GM10248 (cell line): Measurements from ENCODE around the gene TRIM69.
"Not testable (repeated sequence)": the region's sequence is repeated elsewhere in the genome, so short reads cannot be mapped to it uniquely, and the experiment has no call there.

Source experiments
- CTCF ChIA-PET: fragments of 300-600 bp; sonication (Branson Sonifier 250); formaldehyde crosslinking; extraction: SDS; loops from one replicate; lab custom pipeline; 2021; ENCODE audit warnings: antibody characterized with exemption; lab: Yijun Ruan, JAX
- POLR2A ChIA-PET: fragments of 350-650 bp; sonication (Branson Sonifier 250); formaldehyde crosslinking; extraction: SDS; loops from one replicate; lab custom pipeline; 2020; ENCODE audit warnings: antibody characterized with exemption; lab: Yijun Ruan, JAX
- DNase-seq: peaks from one replicate; pipeline ENCODE4 v3.0.0; 2012; ENCODE audit errors: extremely low spot score
- CTCF ChIP-seq: IDR thresholded peaks from 2 replicates; pipeline ENCODE4 v1.5.1; 2012; ENCODE audit warnings: mild to moderate bottlenecking, low read depth; ENCODE audit errors: extremely low read depth, missing control alignments, control extremely low read depth

Gene TRIM69

GRCh38 chr15:44736181-44736765 is at the start of gene TRIM69:
Gene TRIM69 (plus strand): TSS chr15:44736528. CDS start chr15:44736705, 177 bp downstream.
- POLR2A ChIA-PET: interaction anchor here (0.6 to 4.1 kb wide), 9 partner anchors 8 to 197 kb away, joined by 3 to 45 read pairs (median 6); partner anchors contain the start of genes B2M, PATL2 and SPG11
- DNase-seq: peak; percentile 16
- TF ChIP-seq CTCF: no peak
- CTCF ChIA-PET: interaction anchor here (0.7 to 7.0 kb wide), 22 partner anchors 9 to 159 kb away, joined by 3 to 117 read pairs (median 4); partner anchors contain the start of genes B2M, PATL2 and SPG11

GRCh38 chr15:44689318-44689717 is 47.0 kb upstream of the TRIM69 start:
- DNase-seq, POLR2A ChIA-PET: not testable (repeated sequence)
- CTCF ChIA-PET: interaction anchor here (0.9 to 1.9 kb wide), 2 partner anchors 8 to 23 kb away, joined by 3 to 5 read pairs; no protein-coding TSS in a partner anchor

GRCh38 chr15:44690245-44690644 is 46.1 kb upstream of the TRIM69 start:
- DNase-seq: not testable (repeated sequence)
- CTCF ChIA-PET: interaction anchor here (0.7 to 1.9 kb wide), 5 partner anchors 13 to 27 kb away, joined by 3 to 8 read pairs (median 4); partner anchors contain the start of gene SPG11
- POLR2A ChIA-PET: interaction anchor here (0.6 to 0.7 kb wide), 2 partner anchors 9 to 16 kb away, joined by 3 to 4 read pairs; no protein-coding TSS in a partner anchor

GRCh38 chr15:44692659-44693058 is 43.7 kb upstream of the TRIM69 start:
- POLR2A ChIA-PET: interaction anchor here (1.5 kb wide), 1 partner anchor 18 kb away, joined by 3 read pairs; the partner anchor contains the start of genes B2M and PATL2
- DNase-seq: no peak
- CTCF ChIA-PET: interaction anchor here (0.7 to 1.8 kb wide), 6 partner anchors 10 to 54 kb away, joined by 3 to 6 read pairs (median 4); no protein-coding TSS in a partner anchor
- no peak for TF ChIP-seq CTCF

- CTCF ChIA-PET: interaction anchor here (1.3 kb wide), 1 partner anchor 12 kb away, joined by 7 read pairs; no protein-coding TSS in a partner anchor
These were observed 41.9 kb upstream of the TRIM69 start for GRCh38 chr15:44694416-44694815.

GRCh38 chr15:44695294-44695693 is 41.0 kb upstream of the TRIM69 start:
- ChIA-PET POLR2A (no interaction called here), CTCF (interaction anchor here (1.3 kb wide), 1 partner anchor 13 kb away, joined by 7 read pairs; no protein-coding TSS in a partner anchor)
- TF ChIP-seq CTCF: no peak
- no peak for DNase-seq

More at GRCh38 chr15:44694416-44694815, 41.9 kb upstream of the TRIM69 start:
- TF ChIP-seq CTCF: no peak
- POLR2A ChIA-PET: interaction anchor here (0.8 kb wide), 1 partner anchor 17 kb away, joined by 3 read pairs; the partner anchor contains the start of genes B2M and PATL2
- no peak for DNase-seq

- ChIA-PET CTCF (interaction anchor here (0.7 to 3.0 kb wide), 5 partner anchors 8 to 33 kb away, joined by 3 to 9 read pairs (median 3); partner anchors contain the start of gene SPG11), POLR2A (no interaction called here)
- TF ChIP-seq CTCF: no peak
- DNase-seq: no peak
These were observed 39.3 kb upstream of the TRIM69 start for GRCh38 chr15:44697014-44697413.
